ENCODE results near the gene PHACTR1.

DNA sequence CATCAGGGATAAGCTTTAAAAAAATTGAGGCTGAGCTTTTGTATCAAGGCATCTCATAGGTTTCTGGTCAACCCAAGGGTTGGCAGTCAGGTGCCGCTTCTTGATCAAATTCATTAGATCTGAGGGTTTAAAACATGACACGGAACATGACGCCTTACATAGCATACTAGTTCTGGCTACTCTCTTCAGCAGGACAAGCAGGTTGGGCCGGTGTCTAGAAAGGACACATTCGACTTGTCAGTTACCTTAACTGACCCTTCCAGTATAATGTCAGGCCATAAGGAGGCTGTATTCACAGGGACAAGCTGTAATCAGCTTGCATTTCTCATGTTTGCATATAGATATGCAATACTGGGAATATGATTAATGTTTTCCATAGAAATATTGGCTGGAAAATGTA is 65.6 kb downstream of the PHACTR1 start:
- TF ChIP-seq, protein P1, sequence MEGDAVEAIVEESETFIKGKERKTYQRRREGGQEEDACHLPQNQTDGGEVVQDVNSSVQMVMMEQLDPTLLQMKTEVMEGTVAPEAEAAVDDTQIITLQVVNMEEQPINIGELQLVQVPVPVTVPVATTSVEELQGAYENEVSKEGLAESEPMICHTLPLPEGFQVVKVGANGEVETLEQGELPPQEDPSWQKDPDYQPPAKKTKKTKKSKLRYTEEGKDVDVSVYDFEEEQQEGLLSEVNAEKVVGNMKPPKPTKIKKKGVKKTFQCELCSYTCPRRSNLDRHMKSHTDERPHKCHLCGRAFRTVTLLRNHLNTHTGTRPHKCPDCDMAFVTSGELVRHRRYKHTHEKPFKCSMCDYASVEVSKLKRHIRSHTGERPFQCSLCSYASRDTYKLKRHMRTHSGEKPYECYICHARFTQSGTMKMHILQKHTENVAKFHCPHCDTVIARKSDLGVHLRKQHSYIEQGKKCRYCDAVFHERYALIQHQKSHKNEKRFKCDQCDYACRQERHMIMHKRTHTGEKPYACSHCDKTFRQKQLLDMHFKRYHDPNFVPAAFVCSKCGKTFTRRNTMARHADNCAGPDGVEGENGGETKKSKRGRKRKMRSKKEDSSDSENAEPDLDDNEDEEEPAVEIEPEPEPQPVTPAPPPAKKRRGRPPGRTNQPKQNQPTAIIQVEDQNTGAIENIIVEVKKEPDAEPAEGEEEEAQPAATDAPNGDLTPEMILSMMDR (conservative IDR thresholded peaks at IDR 0.05 in 1 of 2, IDR thresholded peaks at IDR 0.05 in 1 of 2; ENCODE audit: low read depth in 1 of 2, low read length in 2 of 2): no peak
- TF ChIP-seq EZH2 (IDR thresholded peaks at IDR 0.05; ENCODE audit: low read length, missing control alignments): no peak

All from fibroblast of lung (primary cell).